ENCODE measurements around the gene MRPL36.

MRPL36 gene

GRCh38 chr5:1762883-1763547 lies 36.6 kb downstream of the MRPL36 start:
- DNase-seq = no peak

- no peak for DNase-seq
Measured at GRCh38 chr5:1762121-1762882, 37.3 kb downstream of the MRPL36 start.

GRCh38 chr5:1761453-1761755 lies 38.2 kb downstream of the MRPL36 start:
- DNase-seq = no peak

GRCh38 chr5:1760656-1761452 lies 38.8 kb downstream of the MRPL36 start:
- no peak for DNase-seq

GRCh38 chr5:1760231-1760630 lies 39.4 kb downstream of the MRPL36 start:
- no peak for DNase-seq

- no peak for DNase-seq
Measured at GRCh38 chr5:1759378-1759970, 40.2 kb downstream of the MRPL36 start.

DNA sequence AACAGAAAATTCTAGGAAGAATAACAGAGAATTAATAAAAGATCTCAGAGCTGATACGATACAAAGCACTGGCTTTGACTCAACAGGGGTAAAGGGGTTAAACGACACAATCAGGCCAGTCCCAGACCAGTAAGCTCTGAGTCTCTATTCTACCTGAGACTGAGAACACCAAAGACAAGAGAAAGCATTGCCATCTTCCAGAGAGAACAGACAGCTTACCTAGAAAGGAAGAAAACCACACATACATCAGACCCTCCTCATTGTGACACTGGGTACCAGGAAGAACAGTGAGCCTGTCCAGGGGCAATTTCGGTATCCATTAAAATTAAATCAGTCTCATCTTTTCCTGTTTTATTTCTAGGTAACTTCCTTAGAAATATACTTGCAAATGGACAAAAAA lies 41.1 kb downstream of the MRPL36 start:
- no peak for DNase-seq

- DNase-seq = no peak
Measured at GRCh38 chr5:1757511-1757910, 42.1 kb downstream of the MRPL36 start.

DNA sequence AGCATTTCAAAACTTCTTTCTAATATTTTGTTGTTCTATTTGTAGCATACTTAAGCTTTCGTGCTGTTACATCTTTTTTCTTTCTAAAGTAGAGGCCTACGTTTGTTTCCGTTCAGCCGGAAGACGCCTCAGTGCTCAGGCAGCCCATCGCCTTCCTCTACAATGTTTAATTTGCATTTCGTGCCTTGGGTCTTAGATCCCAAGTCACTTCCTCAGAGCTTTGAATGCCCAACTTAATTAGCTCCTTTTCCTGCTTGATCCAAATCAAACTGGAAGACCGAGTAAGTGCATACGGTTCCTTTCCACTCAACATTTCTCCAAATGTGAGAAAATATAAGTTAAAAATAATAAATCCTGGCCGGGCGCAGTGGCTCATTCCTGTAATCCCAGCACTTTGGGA lies 43.2 kb downstream of the MRPL36 start:
- no peak for DNase-seq

GRCh38 chr5:1755321-1755949 lies 44.2 kb downstream of the MRPL36 start:
- no peak for DNase-seq

GRCh38 chr5:1754531-1755220 lies 45.0 kb downstream of the MRPL36 start:
- DNase-seq = no peak

DNA sequence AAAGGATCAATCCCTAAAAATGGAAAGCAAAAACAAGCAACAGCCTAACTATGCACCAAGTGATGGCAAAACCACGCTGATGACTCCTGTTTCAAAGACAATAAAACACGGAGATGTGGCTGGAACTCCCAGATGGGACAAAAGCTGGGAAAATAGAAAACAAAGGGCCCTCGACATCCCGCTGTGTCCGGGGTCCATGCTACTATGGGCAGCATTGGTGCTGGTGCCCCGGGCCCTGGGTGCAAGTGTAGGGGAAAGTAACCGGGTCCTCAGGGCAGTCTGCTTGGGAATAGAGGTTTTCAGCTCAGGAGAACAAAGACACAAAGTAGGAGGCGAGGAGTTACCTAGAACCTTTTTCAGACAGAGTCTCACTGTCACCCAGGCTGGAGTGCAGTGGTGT lies 46.1 kb downstream of the MRPL36 start:
- no peak for DNase-seq

GRCh38 chr5:1752881-1753280 lies 46.8 kb downstream of the MRPL36 start:
- no peak for DNase-seq

GRCh38 chr5:1751864-1752822 lies 47.5 kb downstream of the MRPL36 start:
- DNase-seq = no peak

DNA sequence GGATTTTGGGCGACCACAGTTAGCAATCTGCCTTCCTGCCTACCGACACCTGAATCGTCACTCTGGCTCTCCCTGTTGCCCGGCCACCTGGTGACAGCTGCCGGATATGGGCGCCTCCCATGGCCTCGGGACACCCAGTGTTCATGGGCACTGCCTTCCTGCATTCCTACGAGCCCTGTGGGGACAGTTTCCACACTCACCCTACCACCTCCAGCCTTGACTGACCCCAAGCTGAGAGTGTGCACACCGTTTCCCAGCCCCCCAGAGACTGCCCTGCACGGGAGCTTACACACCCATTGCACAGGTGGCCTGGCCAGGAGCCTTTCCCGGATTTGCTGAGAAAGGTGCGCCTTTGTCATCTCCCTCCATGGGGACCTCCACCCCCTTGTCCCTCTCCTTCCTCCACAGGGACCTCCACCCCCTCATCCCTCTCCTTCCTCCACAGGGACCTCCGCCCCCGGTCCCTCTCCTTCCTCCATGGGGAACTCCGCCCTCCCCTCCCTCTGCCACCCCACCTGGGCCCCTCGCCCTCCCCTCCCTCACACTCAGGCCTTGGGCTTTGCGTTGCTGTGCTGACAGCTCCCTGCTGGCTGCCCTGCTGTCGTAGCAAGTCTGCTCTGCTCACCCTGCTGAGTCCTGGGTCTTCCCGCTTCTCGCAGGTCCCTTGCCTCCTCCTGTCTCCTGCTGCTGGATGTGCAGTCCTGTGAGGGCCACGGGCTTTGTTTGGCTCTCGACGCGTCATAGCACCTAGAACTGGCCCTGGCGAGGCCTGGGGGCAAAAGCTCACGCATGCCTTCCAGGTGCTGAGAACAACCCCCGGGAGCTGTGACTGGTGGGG lies 48.4 kb downstream of the MRPL36 start:
- DNase-seq = no peak

GRCh38 chr5:1750469-1750868 lies 49.2 kb downstream of the MRPL36 start:
- no peak for DNase-seq

DNA sequence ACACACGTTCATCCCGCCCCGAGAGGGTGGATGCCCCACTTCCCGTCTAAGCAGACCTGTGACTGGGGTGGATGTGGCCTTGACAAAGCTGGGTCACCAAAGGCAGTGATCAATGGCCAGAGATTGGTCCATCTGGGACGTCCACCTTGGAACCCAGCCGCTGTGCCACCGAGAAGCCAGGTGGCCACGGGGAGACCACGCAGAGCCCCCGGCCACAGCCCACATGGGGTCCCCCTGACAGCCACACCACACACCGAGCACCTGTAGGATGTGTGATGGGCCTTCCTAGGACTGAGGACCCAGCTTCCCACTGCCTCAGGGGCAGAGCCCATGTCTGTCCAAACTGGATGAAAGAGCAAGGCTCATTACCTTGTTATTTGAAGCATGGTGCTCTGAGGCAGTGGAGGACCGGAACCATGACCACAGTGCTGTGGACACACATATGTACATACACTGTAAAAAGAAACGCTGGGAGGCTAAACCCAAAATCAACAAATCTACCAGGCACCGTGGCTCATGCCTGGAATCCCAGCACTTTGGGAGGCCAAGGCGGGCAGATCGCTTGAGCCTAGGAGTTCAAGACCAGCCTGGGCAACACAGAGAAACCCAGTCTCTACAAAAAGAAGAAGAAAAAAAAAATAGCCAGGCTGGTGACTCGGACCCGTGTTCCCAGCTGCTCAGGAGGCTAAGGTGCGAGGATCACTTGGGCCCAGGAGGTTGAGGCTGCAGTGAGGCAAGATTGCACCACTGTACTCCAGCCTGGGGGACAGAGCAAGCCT lies 50.1 kb downstream of the MRPL36 start:
- no peak for DNase-seq

DNA sequence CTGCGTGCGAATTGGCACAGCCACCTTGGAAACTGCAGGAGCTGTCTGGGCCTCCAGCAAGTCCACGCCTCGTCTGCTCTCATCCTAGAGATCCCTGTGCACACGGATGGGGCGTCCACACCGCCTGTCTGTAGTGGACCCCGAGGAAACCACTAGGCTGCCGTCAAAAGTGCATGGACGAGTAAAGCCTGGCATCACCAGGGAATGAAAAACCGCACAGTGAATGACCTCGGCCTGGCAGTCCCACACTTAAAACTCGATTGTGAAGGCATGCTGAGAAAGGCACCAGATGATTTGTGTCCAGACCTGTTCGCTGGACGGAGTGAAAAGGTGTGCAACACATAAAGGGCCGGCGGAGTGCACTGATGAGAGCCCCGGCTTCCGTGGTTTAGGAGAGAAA lies 50.8 kb downstream of the MRPL36 start:
- DNase-seq = no peak
